AG09309 (cell line): ENCODE measurements around the gene BBS1.
"Not testable (repeated sequence)": the region's sequence is repeated elsewhere in the genome, so short reads cannot be mapped to it uniquely, and the experiment has no call there.

Experiments
- DNase-seq: peaks from one replicate; pipeline ENCODE4 v3.0.0-alpha.2; 2010; ENCODE audit warnings: low read depth
- H3K4me3 ChIP-seq: 2 replicates; pipeline ENCODE4 v1.5.1; 2011; ENCODE audit warnings: mild to moderate bottlenecking, low read depth, low read length, moderate library complexity; ENCODE audit not compliant: control insufficient read depth
- TF ChIP-seq, protein P1 (sequence below): IDR thresholded peaks from 2 replicates; pipeline ENCODE4 v1.5.1; 2011; ENCODE audit warnings: mild to moderate bottlenecking, low read depth, low read length, inconsistent platforms; ENCODE audit not compliant: insufficient read depth, control insufficient read depth; ENCODE audit errors: missing control alignments

BBS1 gene

DNA sequence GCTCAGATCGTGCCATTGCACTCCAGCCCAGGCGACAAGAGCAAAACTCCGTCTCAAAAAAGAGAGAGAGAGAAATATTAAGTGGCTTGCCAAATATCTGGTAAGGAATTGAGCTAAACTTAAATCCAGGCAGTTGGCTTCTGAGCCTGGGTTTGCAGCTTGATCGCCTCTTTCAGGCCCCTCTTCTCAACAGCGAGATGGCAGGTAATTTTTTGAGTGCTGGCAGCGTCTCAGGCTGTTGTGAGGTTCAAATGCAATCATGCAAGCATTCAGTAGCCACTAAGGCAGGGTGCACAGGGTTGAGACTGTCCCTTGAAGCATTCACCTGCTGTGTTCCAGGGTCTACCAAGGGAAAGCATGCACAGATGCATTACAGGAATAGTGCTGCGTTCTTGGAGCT lies 58.6 kb downstream of the BBS1 start:
- TF ChIP-seq, protein P1, sequence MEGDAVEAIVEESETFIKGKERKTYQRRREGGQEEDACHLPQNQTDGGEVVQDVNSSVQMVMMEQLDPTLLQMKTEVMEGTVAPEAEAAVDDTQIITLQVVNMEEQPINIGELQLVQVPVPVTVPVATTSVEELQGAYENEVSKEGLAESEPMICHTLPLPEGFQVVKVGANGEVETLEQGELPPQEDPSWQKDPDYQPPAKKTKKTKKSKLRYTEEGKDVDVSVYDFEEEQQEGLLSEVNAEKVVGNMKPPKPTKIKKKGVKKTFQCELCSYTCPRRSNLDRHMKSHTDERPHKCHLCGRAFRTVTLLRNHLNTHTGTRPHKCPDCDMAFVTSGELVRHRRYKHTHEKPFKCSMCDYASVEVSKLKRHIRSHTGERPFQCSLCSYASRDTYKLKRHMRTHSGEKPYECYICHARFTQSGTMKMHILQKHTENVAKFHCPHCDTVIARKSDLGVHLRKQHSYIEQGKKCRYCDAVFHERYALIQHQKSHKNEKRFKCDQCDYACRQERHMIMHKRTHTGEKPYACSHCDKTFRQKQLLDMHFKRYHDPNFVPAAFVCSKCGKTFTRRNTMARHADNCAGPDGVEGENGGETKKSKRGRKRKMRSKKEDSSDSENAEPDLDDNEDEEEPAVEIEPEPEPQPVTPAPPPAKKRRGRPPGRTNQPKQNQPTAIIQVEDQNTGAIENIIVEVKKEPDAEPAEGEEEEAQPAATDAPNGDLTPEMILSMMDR: no peak
- H3K4me3 ChIP-seq: no peak overlapping the region
- no peak for DNase-seq

DNA sequence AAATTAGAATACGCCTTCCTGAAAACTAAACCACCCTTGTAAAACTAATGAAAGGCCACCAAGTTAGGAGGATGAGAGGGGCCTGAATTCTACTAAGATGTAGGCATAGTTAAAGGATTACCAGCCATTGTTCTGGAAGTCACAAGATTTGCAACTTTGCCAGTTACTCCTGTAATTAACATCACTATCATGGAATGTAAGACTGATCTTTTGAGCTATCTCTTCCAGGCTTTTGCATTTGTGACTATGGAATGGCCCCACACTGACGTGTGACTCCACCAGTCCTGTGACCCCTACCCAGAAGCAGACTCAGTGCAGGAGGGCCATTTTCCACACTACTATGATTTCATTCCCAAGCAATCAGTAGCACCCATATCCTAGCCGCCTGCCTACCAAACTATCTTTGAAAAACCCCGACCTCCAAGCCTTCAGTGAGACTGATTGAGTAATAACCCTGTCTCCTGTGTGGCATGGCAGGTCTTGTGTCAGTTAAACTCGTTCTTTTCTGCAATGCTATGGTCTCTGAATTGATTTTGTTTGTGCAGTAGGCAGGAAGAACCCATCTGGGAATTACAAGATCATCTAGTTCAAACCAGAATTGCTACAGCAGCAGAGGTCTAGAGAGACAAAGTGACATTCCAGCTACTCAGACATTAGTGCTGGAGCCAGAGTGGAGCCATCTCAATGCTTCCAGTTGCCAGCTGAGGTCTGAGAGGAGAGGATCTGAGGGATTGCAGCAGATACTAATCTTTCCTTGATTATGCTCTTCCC lies 59.8 kb downstream of the BBS1 start:
- no peak for DNase-seq
- H3K4me3 ChIP-seq: no peak overlapping the region
- TF ChIP-seq, protein P1: no peak

DNA sequence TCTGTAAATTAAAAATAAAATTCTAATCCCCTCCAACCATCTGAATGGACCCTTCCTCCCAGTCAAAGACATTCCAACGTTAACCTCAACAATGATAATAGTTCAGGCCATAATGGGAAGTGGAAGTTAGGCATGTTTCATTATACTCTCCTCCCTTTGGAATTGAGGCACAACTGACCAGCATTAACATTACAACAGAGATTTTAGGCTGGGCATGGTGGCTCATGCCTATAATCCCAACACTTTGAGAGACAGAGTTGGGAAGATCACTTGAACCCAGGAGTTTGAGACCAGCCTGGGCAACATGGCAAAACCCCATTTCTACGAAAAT lies 60.4 kb downstream of the BBS1 start:
- H3K4me3 ChIP-seq: no peak overlapping the region
- no peak for DNase-seq
- TF ChIP-seq, protein P1: no peak

DNA sequence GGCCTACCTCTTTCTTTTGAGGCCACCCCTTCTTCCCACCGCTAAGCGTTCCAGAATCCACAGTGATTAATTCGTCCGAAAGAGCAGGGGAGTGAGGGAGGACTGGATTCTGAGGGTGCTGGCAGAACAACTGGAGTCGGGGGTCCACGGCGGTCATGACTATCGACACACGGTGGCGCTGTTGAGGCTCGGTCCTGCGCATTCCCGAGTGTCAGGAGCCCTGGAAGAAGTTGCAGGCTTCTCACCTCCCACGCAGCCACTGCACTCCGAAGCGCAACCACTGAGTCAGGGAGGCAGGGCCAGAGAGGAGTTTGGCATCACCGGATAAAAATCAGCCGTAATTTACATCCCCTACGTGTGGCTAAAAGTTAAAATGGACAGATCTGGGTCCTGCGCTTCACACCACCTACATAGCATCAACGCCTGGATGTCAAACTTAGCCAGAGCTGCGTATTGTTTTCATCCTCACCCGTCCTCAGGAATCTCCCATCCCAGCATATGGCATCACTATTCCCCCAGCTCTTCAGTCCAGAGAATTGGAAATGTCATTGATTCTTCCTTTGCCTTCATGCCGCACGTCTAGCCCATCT lies 68.7 kb downstream of the BBS1 start:
- TF ChIP-seq, protein P1: peak; percentile 85
- H3K4me3 ChIP-seq: no peak overlapping the region
- peak; percentile 23 for DNase-seq

DNA sequence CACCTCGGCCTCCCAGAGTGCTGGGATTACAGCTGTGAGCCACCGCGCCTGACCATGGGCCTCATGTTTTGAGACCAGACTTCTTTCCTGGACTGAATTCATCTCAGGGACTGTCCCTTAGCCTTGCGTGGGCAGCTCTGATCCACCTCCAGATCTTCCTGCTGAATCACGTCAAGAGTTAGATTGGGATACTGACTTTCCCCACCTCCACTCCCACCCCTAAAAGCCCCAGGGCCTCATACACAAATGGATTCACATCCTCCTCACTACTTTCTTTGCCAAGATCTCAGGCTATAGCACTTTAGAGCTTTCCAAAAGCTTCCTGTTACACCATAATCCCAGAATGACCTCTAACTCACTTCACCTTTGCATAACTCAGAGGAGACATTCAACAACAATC lies 70.4 kb downstream of the BBS1 start:
- TF ChIP-seq, protein P1: no peak
- no peak overlapping the region for H3K4me3 ChIP-seq
- no peak for DNase-seq

DNA sequence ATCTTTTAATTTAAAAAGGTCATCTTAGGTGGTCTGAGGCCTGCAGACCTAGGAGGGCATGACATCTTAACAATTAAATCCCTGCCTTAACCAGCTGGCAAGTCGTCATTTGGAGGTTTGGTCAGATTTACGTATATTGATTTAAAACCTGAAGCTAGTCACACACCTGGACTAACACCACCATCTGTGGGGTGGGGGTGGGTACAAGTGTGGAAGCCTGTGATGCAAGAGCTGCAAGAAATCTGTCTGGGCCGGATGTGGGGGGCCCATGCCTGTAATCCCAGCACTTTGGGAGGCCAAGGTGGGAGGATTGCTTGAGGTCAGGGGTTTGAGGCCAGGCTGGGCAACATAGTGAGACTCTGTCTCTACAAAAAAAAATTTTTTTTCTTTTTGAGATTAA lies 70.8 kb downstream of the BBS1 start:
- H3K4me3 ChIP-seq: no peak overlapping the region
- TF ChIP-seq, protein P1: no peak

DNA sequence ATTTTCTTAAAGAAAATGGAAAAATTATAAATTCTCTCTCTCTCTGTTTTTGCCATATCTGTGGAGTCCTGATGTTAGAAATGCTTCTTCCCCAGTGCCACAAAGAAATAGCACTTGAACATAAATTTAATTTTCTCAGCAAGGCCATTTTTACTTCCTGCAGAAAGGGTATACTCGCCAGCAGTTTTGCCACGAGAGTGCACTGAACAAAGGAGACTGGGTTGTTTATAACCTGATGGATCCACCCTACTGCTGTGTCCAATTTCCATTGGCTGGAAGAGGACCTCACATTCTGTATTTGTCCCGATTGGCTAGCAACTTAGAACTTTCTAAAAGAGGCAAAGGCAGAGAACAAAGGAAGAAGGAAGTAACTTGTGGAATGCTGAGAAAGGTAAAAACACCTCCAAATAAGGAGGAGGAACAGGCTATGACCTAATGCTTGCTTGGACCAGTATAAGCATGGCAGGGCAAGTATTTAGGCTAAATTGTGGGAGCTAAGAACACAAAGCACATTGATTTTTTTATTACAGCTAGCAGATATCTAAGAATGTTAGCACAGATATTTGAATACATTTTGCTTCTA lies 72.2 kb downstream of the BBS1 start:
- DNase-seq, H3K4me3 ChIP-seq: not testable (repeated sequence)

More for the DNA sequence above, 70.8 kb downstream of the BBS1 start:
- DNase-seq: no peak
